Cardiac muscle cell (in vitro differentiated cells and primary cell): ENCODE measurements around the gene SEZ6. TPM values are rescaled to one million over a fixed set of nuclear protein-coding genes. Genes with fewer than 3 reads are reported as not detected.

Source experiments
- DNase-seq, 2 donors: peaks; one replicate each; pipeline versions ENCODE4 v3.0.0 to v3.0.0-alpha.2; 2010 to 2017; ENCODE audit warnings: low read depth in 1 of 2, low spot score in 1 of 2
- H3K27ac ChIP-seq: fragments of 200-600 bp; sonication (generic); 2 replicates; pipeline ENCODE4 v1.5.1; 2016
- H3K27me3 ChIP-seq: fragments of 200-600 bp; sonication (generic); 2 replicates; pipeline ENCODE4 v1.6.0; 2016; ENCODE audit warnings: control low read depth
- H3K36me3 ChIP-seq: fragments of 200-600 bp; sonication (generic); 2 replicates; pipeline ENCODE4 v1.5.1; 2016; ENCODE audit warnings: control low read depth
- H3K4me1 ChIP-seq: fragments of 200-600 bp; sonication (generic); 2 replicates; pipeline ENCODE4 v1.8.1; 2017; ENCODE audit warnings: low read depth, mild to moderate bottlenecking, mixed run types
- H3K4me3 ChIP-seq: fragments of 200-600 bp; sonication (generic); 2 replicates; pipeline ENCODE4 v1.5.1; 2016; ENCODE audit warnings: mild to moderate bottlenecking
- H3K9me3 ChIP-seq: fragments of 200-600 bp; sonication (generic); 2 replicates; pipeline ENCODE4 v1.5.1; 2017; ENCODE audit warnings: low read depth, mild to moderate bottlenecking, control low read depth
- polyA plus RNA-seq: library from polyadenylated mRNA; unstranded; fragments of >200 nt; fragmentation: Nextera tagmentation; extraction: Ambion mirVana; gene quantifications from 2 replicates; pipeline ENCODE4 v1.2.1, GENCODE V29; 2016
- total RNA-seq: library from RNA; depleted of rRNA; stranded (reverse); fragments of >200 nt; gene quantifications from 2 replicates; pipeline ENCODE4 v1.2.3, GENCODE V29; 2016
- TF ChIP-seq, protein P1 (sequence below): IDR thresholded peaks from 2 replicates; pipeline ENCODE4 v1.5.1; 2012; ENCODE audit warnings: low read depth, mild to moderate bottlenecking, low read length

Gene SEZ6
- total and polyA plus RNA-seq, 2 experiments from 2014 or later, result 0.21 to 0.95 TPM

GRCh38 chr17:28968914-28969295 is 36.9 kb downstream of the SEZ6 start:
- no peak overlapping the region for H3K4me3 ChIP-seq
- peaks cover 26% of the 10 kb centered on the region for H3K4me1 ChIP-seq
- no peaks in the 10 kb centered on the region for H3K27me3 ChIP-seq
- H3K9me3 ChIP-seq, result no peaks in the 10 kb centered on the region
- no peak for DNase-seq
- no peaks in the 10 kb centered on the region for H3K36me3 ChIP-seq
- TF ChIP-seq, protein P1, sequence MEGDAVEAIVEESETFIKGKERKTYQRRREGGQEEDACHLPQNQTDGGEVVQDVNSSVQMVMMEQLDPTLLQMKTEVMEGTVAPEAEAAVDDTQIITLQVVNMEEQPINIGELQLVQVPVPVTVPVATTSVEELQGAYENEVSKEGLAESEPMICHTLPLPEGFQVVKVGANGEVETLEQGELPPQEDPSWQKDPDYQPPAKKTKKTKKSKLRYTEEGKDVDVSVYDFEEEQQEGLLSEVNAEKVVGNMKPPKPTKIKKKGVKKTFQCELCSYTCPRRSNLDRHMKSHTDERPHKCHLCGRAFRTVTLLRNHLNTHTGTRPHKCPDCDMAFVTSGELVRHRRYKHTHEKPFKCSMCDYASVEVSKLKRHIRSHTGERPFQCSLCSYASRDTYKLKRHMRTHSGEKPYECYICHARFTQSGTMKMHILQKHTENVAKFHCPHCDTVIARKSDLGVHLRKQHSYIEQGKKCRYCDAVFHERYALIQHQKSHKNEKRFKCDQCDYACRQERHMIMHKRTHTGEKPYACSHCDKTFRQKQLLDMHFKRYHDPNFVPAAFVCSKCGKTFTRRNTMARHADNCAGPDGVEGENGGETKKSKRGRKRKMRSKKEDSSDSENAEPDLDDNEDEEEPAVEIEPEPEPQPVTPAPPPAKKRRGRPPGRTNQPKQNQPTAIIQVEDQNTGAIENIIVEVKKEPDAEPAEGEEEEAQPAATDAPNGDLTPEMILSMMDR, result no peak
- H3K27ac ChIP-seq, result no peak overlapping the region

- Histone ChIP-seq H3K27ac (no peak overlapping the region), H3K36me3 (no peaks in the 10 kb centered on the region), H3K4me3 (no peak overlapping the region), H3K9me3 (no peaks in the 10 kb centered on the region), H3K27me3 (no peaks in the 10 kb centered on the region), H3K4me1 (peaks cover 24% of the 10 kb centered on the region)
- peak; percentile 52 to 59 for DNase-seq
- TF ChIP-seq, protein P1, result no peak
Observed at GRCh38 chr17:28968231-28968913, 37.5 kb downstream of the SEZ6 start.

DNA sequence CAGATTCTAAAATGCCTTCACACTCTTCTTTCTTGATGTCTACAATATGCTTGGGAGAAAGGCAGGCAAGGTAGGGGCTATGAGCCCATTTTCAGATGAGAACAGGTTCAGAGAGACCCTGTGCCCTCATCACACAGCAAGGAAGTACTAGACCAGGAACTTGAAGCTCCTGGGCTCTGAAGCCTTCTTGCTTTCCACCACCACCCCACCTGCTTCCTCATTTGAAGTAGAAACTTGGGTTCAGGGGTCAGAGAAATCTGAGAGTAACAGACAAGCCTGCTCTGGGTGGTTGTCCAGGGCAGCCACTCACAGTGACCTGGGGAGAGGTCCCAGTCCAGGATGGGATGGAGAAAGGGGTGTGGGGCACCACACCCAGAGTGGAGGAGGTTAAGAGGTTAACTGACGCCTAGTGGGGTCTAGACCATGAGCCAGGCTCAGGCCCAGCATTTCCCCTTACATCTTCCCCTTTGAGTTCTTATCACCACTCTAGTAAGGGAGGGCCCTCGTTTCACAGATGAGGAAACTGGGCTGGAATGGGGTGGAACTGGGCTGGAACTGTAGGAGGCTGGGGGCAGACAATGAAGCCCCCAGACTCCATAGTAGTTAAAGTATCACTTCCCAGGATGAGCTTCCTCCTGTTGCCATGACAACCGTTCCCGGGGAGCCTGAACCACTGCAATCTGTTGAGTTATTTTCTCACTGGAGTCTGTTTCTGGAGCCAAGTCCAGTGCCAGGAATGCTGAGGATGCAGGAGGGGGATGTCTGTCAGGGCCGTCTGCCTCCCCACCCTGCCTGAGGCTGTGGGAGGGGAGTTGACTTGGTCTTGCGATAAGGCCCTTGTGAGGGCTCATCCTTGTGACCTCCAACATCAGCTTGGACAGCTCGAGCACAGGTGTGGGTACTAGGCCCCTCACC is 38.4 kb downstream of the SEZ6 start:
- Histone ChIP-seq H3K27ac (no peak overlapping the region), H3K27me3 (no peaks in the 10 kb centered on the region), H3K4me3 (no peak overlapping the region), H3K4me1 (peaks cover 16% of the 10 kb centered on the region), H3K9me3 (no peaks in the 10 kb centered on the region), H3K36me3 (no peaks in the 10 kb centered on the region)
- TF ChIP-seq, protein P1, result no peak
- DNase-seq, result peak in 1 of 2 donors; percentile 28

DNA sequence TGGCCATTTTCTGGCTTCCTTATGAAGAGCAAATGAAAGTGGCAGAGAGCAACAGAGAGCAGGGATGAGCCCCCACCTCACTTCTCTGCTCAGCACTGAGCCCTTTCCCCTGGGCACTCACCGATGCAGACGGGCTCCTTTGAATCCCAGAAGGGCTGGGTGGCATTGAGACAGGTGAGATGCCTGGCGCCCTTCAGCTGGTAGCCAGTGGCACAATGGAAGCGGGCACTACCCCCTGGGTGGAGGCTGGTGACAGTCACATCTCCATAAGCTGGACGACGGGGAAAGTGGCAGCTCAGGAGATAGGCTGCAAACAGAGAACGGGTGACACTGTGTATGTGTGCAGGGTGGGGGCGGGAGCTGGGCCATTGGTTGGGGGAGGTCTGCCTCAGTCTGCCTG is 42.0 kb downstream of the SEZ6 start:
- DNase-seq, result no peak

GRCh38 chr17:28963055-28963611 is 42.7 kb downstream of the SEZ6 start:
- peaks cover 4% of the 10 kb centered on the region for H3K4me1 ChIP-seq
- no peaks in the 10 kb centered on the region for H3K9me3 ChIP-seq
- H3K36me3 ChIP-seq, result no peaks in the 10 kb centered on the region
- peak in 1 of 2 donors; percentile 41 for DNase-seq
- TF ChIP-seq, protein P1, result no peak
- no peaks in the 10 kb centered on the region for H3K27me3 ChIP-seq
- H3K4me3 ChIP-seq, result no peak overlapping the region
- no peak overlapping the region for H3K27ac ChIP-seq

More for the DNA sequence above, 42.0 kb downstream of the SEZ6 start:
- Histone ChIP-seq H3K27ac (no peak overlapping the region), H3K36me3 (no peaks in the 10 kb centered on the region), H3K4me1 (peaks cover 11% of the 10 kb centered on the region), H3K27me3 (no peaks in the 10 kb centered on the region), H3K9me3 (no peaks in the 10 kb centered on the region), H3K4me3 (no peak overlapping the region)
- TF ChIP-seq, protein P1, result no peak
